Lower lobe of right lung (tissue), 2 donors: ENCODE data around the gene GRAMD1B. TPM values are rescaled to one million over a fixed set of nuclear protein-coding genes. Genes with fewer than 3 reads are reported as not detected.

ENCODE experiments used
- ATAC-seq, 2 donors: fragments of 200-7000 bp; cut with Tn5 transposase; one replicate each; pipeline ENCODE4 v1.9.1; 2020 to 2022; ENCODE audit warnings: mild to moderate bottlenecking in 2 of 2, moderate library complexity in 2 of 2
- DNase-seq: peaks from one replicate; pipeline ENCODE4 v3.0.0-alpha.2; 2020
- H3K27ac ChIP-seq: fragments of 200-600 bp; one replicate; pipeline ENCODE4 v1.8.0; 2022
- H3K27me3 ChIP-seq: fragments of 200-600 bp; one replicate; pipeline ENCODE4 v1.8.0; 2022; ENCODE audit warnings: low read depth
- H3K36me3 ChIP-seq: fragments of 200-600 bp; one replicate; pipeline ENCODE4 v1.8.0; 2022; ENCODE audit warnings: mild to moderate bottlenecking
- H3K4me1 ChIP-seq: fragments of 200-600 bp; one replicate; pipeline ENCODE4 v1.8.0; 2022
- H3K4me3 ChIP-seq: fragments of 200-600 bp; one replicate; pipeline ENCODE4 v1.8.0; 2022; ENCODE audit warnings: mild to moderate bottlenecking
- H3K9me3 ChIP-seq: fragments of 200-600 bp; one replicate; pipeline ENCODE4 v1.8.0; 2022
- intact Hi-C: fragments of 100-400 bp; cut with DNase I; formaldehyde crosslinking; loops from one replicate; pipeline ENCODE4 v1.11.0; 2022
- total RNA-seq: library from RNA; stranded (reverse); fragmentation: NEBNext Ultra II Directional; extraction: Animal tissue kit (Norgen Biotek cat#: 25700); gene quantifications from one replicate; pipeline ENCODE4 v1.2.1, GENCODE V29; 2021
- TF ChIP-seq, protein P1 (sequence below): fragments of 200-600 bp; IDR thresholded peaks from one replicate; pipeline ENCODE4 v1.8.0; 2022; ENCODE audit warnings: antibody characterized with exemption, mild to moderate bottlenecking
- donor health status: DM: no; HTN: yes; CAD: no; lungs with severe emphysema.

The GRAMD1B gene
- total RNA-seq, 1 donor from 2014 or later: 9.9 TPM

DNA sequence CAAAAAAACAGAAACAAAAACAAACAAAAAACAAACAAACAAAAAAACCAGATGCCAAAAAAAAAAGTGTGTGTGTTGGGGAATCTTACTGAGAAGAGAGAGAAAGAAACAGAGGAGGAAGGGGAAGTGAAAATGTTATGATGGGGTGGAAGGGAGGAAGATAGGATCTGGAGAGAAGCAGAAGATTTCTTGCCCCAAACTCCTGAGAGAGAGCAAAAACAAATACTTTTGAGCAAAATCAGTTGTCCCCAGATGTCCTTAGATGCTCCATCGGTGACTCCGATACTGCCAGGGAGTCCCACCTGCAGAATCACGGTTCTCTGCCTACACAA, 19.9 kb upstream of the GRAMD1B start:
- no peak overlapping the region for H3K27ac ChIP-seq
- H3K36me3 ChIP-seq: no peaks in the 10 kb centered on the region
- no peak overlapping the region for H3K4me3 ChIP-seq
- intact Hi-C loops: no loop called here
- H3K4me1 ChIP-seq: no peaks in the 10 kb centered on the region
- DNase-seq (no peak), ATAC-seq (no peak)
- H3K9me3 ChIP-seq: no peaks in the 10 kb centered on the region
- no peaks in the 10 kb centered on the region for H3K27me3 ChIP-seq
- TF ChIP-seq, protein P1, sequence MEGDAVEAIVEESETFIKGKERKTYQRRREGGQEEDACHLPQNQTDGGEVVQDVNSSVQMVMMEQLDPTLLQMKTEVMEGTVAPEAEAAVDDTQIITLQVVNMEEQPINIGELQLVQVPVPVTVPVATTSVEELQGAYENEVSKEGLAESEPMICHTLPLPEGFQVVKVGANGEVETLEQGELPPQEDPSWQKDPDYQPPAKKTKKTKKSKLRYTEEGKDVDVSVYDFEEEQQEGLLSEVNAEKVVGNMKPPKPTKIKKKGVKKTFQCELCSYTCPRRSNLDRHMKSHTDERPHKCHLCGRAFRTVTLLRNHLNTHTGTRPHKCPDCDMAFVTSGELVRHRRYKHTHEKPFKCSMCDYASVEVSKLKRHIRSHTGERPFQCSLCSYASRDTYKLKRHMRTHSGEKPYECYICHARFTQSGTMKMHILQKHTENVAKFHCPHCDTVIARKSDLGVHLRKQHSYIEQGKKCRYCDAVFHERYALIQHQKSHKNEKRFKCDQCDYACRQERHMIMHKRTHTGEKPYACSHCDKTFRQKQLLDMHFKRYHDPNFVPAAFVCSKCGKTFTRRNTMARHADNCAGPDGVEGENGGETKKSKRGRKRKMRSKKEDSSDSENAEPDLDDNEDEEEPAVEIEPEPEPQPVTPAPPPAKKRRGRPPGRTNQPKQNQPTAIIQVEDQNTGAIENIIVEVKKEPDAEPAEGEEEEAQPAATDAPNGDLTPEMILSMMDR: no peak

DNA sequence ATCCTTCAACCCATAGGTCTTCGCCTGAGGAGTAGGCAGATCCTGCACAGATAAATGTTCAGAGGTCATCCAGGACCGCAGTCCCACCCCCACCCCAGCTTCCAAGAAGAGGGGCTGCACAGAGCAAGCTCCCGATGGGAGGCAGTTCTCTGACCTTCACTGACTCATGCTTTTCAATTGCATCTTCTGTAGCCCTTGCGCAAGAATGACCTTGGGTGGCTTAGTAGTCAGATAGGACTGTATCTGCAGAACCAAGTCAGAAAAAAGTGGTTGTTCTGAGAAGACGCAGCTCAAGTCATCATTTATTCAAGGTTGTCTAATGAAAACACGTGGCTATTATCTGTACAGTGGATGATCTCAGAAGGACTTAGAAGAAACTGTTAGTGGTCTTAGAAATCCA, 16.4 kb upstream of the GRAMD1B start:
- intact Hi-C loops: no loop called here

GRCh38 chr11:123416566-123416965, 13.5 kb upstream of the GRAMD1B start:
- intact Hi-C loops: no loop called here
- Histone ChIP-seq H3K4me1 (no peaks in the 10 kb centered on the region), H3K27ac (no peak overlapping the region), H3K9me3 (no peaks in the 10 kb centered on the region), H3K36me3 (no peaks in the 10 kb centered on the region), H3K27me3 (no peaks in the 10 kb centered on the region), H3K4me3 (no peak overlapping the region)
- ATAC-seq (no peak), DNase-seq (no peak)
- TF ChIP-seq, protein P1: no peak

More for the DNA sequence above, 16.4 kb upstream of the GRAMD1B start:
- H3K27ac ChIP-seq: no peak overlapping the region
- no peaks in the 10 kb centered on the region for H3K4me1 ChIP-seq
- H3K36me3 ChIP-seq: no peaks in the 10 kb centered on the region
- no peak for DNase-seq
- H3K4me3 ChIP-seq: no peak overlapping the region
- no peak for ATAC-seq
- TF ChIP-seq, protein P1: no peak
- H3K9me3 ChIP-seq: no peaks in the 10 kb centered on the region
- no peaks in the 10 kb centered on the region for H3K27me3 ChIP-seq

DNA sequence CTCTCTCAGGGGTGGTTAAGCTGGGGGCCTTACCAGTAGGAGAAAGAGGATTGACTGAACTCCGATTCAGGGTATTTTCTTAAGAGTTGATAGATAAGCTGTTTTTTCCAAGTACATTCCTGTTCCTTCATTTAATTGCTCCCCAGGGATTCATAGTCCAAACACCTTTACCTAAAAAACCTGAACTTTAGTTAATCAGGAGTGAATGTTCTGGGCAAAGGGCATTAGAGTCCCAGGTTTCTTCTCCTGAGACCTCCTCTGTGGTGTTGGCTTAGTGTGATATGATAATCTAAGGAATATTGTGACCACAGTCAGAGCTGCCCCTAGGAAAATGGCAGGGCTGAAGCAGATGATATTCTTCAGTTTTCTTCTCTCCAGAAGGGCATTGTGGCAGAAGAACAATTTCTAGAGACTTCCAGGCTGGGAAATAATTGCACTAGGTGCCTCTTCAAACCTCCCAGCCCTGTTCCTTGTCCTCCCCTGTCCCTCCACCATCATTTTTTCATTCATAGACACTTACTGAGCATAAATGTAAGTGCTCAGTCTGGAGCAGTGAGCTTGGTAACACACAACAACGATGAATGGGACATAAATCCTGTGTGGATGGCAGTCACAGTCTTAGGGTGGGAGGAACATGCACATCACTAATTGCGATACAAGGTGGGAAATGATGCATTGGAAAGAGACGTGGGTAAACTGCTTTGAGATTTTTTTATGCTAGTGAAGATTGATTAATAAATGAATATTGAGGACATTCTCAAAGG, 11.5 kb upstream of the GRAMD1B start:
- no peaks in the 10 kb centered on the region for H3K36me3 ChIP-seq
- DNase-seq (no peak), ATAC-seq (no peak)
- H3K27ac ChIP-seq: no peak overlapping the region
- no peaks in the 10 kb centered on the region for H3K27me3 ChIP-seq
- no peaks in the 10 kb centered on the region for H3K9me3 ChIP-seq
- no peak overlapping the region for H3K4me3 ChIP-seq
- intact Hi-C loops: no loop called here
- TF ChIP-seq, protein P1: no peak
- H3K4me1 ChIP-seq: no peaks in the 10 kb centered on the region

DNA sequence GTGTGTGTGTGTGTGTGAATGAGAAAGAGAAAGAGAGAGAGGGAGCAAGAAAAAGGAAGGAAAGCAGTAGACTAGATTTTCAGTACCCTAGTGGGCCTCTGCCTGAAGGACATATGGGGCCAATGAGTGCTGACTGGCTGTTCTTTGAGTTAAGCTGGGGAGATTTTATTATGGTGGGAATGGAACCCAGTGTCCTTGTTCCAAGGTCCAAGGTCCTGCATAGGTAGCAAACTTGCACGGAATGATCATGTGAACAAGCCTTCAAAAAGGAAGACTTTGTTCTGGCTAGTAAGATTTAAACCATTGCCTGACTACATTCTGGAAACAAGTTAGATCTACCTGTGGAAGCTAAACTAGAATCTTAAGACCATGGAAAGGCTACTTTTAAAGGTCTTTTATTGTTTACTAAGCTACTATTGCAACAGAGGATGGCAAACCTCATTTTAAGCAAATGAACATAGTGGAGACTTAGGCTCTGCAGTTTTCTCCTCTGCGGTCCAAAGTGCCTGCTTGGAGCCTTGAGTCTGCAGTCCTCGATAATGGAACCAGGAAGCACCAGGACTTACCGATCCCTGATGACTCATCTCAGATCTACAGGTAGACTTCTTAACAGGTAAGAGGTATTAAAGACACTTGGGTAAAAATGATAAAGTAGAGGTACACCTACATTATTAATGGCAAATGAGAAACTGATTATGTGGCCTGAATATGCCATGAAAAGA, 10.2 kb upstream of the GRAMD1B start:
- intact Hi-C loops: no loop called here
- H3K4me1 ChIP-seq: no peaks in the 10 kb centered on the region
- TF ChIP-seq, protein P1: no peak

More for the DNA sequence above, 10.2 kb upstream of the GRAMD1B start:
- Histone ChIP-seq H3K4me3 (no peak overlapping the region), H3K9me3 (no peaks in the 10 kb centered on the region), H3K27ac (no peak overlapping the region), H3K27me3 (no peaks in the 10 kb centered on the region), H3K36me3 (no peaks in the 10 kb centered on the region)
- DNase-seq (no peak), ATAC-seq (no peak)
